Breast epithelium (tissue), 4 donors: ENCODE results near the gene SYNGR1. TPM values are rescaled to one million over a fixed set of nuclear protein-coding genes. Genes with fewer than 3 reads are reported as not detected.
"Not testable (repeated sequence)": the region's sequence is repeated elsewhere in the genome, so short reads cannot be mapped to it uniquely, and the experiment has no call there.

Source experiments
- DNase-seq, 2 donors: peaks; one replicate each; pipeline ENCODE4 v3.0.0-alpha.2; 2019; ENCODE audit warnings: low spot score in 2 of 2
- H3K27ac ChIP-seq, 2 donors: fragments of 200-600 bp; sonication (generic) in 1 of 2; one replicate each; pipeline ENCODE4 v1.5.1; 2016 to 2019; ENCODE audit warnings: mild to moderate bottlenecking in 1 of 2
- H3K27me3 ChIP-seq, 2 donors: fragments of 200-600 bp; sonication (generic) in 1 of 2; one replicate each; pipeline versions ENCODE4 v1.5.1 to v1.6.0; 2017 to 2019; ENCODE audit warnings: control low read depth in 1 of 2, mild to moderate bottlenecking in 1 of 2
- H3K36me3 ChIP-seq: fragments of 200-600 bp; one replicate; pipeline ENCODE4 v1.5.1; 2019
- H3K4me1 ChIP-seq, 2 donors: fragments of 200-600 bp; sonication (generic); one replicate each; pipeline ENCODE4 v1.5.1; 2016 to 2019; ENCODE audit warnings: control low read depth in 1 of 2
- H3K4me3 ChIP-seq, 3 donors: fragments of 200-600 bp; sonication (generic); 1 replicate in 2 of 3; 2 replicates in 1 of 3; pipeline ENCODE4 v1.5.1; 2016 to 2019; ENCODE audit warnings: mild to moderate bottlenecking in 3 of 3, moderate library complexity in 2 of 3
- H3K9me3 ChIP-seq, 2 donors: fragments of 200-600 bp; sonication (generic) in 1 of 2; one replicate each; pipeline ENCODE4 v1.5.1; 2016 to 2019; ENCODE audit warnings: control low read depth in 1 of 2
- CTCF ChIP-seq, 3 donors: fragments of 450-650 bp; IDR thresholded peaks; one replicate each; pipeline ENCODE4 v1.5.1; 2016 to 2017; ENCODE audit warnings: antibody characterized with exemption in 3 of 3, mild to moderate bottlenecking in 3 of 3, moderate library complexity in 3 of 3
- POLR2A ChIP-seq: fragments of 450-650 bp; IDR thresholded peaks from one replicate; pipeline ENCODE4 v1.6.1; 2016; ENCODE audit warnings: antibody characterized with exemption, mild to moderate bottlenecking, moderate library complexity
- POLR2AphosphoS5 ChIP-seq, 3 donors: sonication (generic); formaldehyde crosslinking; IDR thresholded peaks; one replicate each; pipeline ENCODE4 v1.6.1; 2017; ENCODE audit warnings: antibody characterized with exemption in 3 of 3
- intact Hi-C: fragments of 100-400 bp; cut with DNase I; formaldehyde crosslinking; loops from one replicate; pipeline ENCODE4 v1.15.1; 2023; ENCODE audit warnings: low total_unique reads
- total RNA-seq, 3 donors: library from RNA; depleted of rRNA; stranded (reverse); fragments of >200 nt; gene quantifications; one replicate each; pipeline ENCODE4 v1.1.0, GENCODE V29; 2016

The SYNGR1 gene
- total RNA-seq, 3 donors from 2014 or later: 6.9 to 22.3 (median 20.5) TPM

- H3K9me3 ChIP-seq: no peaks in the 10 kb centered on the region
- no peaks in the 10 kb centered on the region for H3K27me3 ChIP-seq
- DNase-seq: no peak
- peaks cover 0 to 2% of the 10 kb centered on the region in 2 donors for H3K4me1 ChIP-seq
- TF ChIP-seq POLR2A (no peak), CTCF (IDR thresholded peaks at IDR 0.05) (no peak), POLR2AphosphoS5 (IDR thresholded peaks at IDR 0.05) (no peak)
- H3K27ac ChIP-seq: peak overlapping the region; percentile 22 to 64
- intact Hi-C loops: no loop called here
- peak overlapping the region in 2 of 3 donors; percentile 27 to 56 for H3K4me3 ChIP-seq
- no peaks in the 10 kb centered on the region for H3K36me3 ChIP-seq
Measured at GRCh38 chr22:39405346-39406085, 55.7 kb downstream of the SYNGR1 start.

GRCh38 chr22:39408173-39408572, 58.4 kb downstream of the SYNGR1 start:
- intact Hi-C loops: no loop called here
- TF ChIP-seq CTCF (IDR thresholded peaks at IDR 0.05) (no peak), POLR2A (no peak), POLR2AphosphoS5 (IDR thresholded peaks at IDR 0.05) (no peak)
- Histone ChIP-seq H3K4me3 (no peak overlapping the region), H3K27me3 (no peaks in the 10 kb centered on the region), H3K9me3 (no peaks in the 10 kb centered on the region), H3K36me3 (no peaks in the 10 kb centered on the region), H3K4me1 (no peaks in the 10 kb centered on the region), H3K27ac (no peak overlapping the region)
- no peak for DNase-seq

- H3K27me3 ChIP-seq: no peaks in the 10 kb centered on the region
- no peaks in the 10 kb centered on the region for H3K9me3 ChIP-seq
- H3K36me3 ChIP-seq: no peaks in the 10 kb centered on the region
- DNase-seq: no peak
- intact Hi-C loops: no loop called here
- no peak overlapping the region for H3K27ac ChIP-seq
- H3K4me1 ChIP-seq: no peaks in the 10 kb centered on the region
- no peak for TF ChIP-seq POLR2AphosphoS5 (IDR thresholded peaks at IDR 0.05)
- TF ChIP-seq POLR2A: no peak
- TF ChIP-seq CTCF (IDR thresholded peaks at IDR 0.05): no peak
- no peak overlapping the region for H3K4me3 ChIP-seq
Measured at GRCh38 chr22:39408807-39409206, 59.0 kb downstream of the SYNGR1 start.

GRCh38 chr22:39409516-39410029, 59.8 kb downstream of the SYNGR1 start:
- H3K4me3 ChIP-seq: no peak overlapping the region
- intact Hi-C loops: no loop called here
- no peaks in the 10 kb centered on the region for H3K9me3 ChIP-seq
- H3K27me3 ChIP-seq: no peaks in the 10 kb centered on the region
- no peaks in the 10 kb centered on the region for H3K36me3 ChIP-seq
- no peaks in the 10 kb centered on the region for H3K4me1 ChIP-seq
- no peak for DNase-seq
- TF ChIP-seq POLR2AphosphoS5 (IDR thresholded peaks at IDR 0.05): no peak
- TF ChIP-seq CTCF (IDR thresholded peaks at IDR 0.05): no peak
- TF ChIP-seq POLR2A: no peak
- H3K27ac ChIP-seq: no peak overlapping the region

GRCh38 chr22:39410264-39410663, 60.5 kb downstream of the SYNGR1 start:
- TF ChIP-seq POLR2AphosphoS5 (IDR thresholded peaks at IDR 0.05): no peak
- no peak for TF ChIP-seq CTCF (IDR thresholded peaks at IDR 0.05)
- no peak for TF ChIP-seq POLR2A
- Histone ChIP-seq H3K4me1 (no peaks in the 10 kb centered on the region), H3K9me3 (no peaks in the 10 kb centered on the region), H3K27me3 (no peaks in the 10 kb centered on the region), H3K4me3 (no peak overlapping the region), H3K36me3 (no peaks in the 10 kb centered on the region), H3K27ac (no peak overlapping the region)
- DNase-seq: no peak
- intact Hi-C loops: no loop called here

GRCh38 chr22:39411828-39412365, 62.1 kb downstream of the SYNGR1 start:
- H3K27me3 ChIP-seq, H3K9me3 ChIP-seq, H3K4me1 ChIP-seq, DNase-seq, H3K36me3 ChIP-seq, H3K4me3 ChIP-seq, H3K27ac ChIP-seq, intact Hi-C loops: not testable (repeated sequence)

GRCh38 chr22:39413204-39413603, 63.4 kb downstream of the SYNGR1 start:
- H3K4me3 ChIP-seq, H3K4me1 ChIP-seq, intact Hi-C loops, H3K27ac ChIP-seq, H3K27me3 ChIP-seq, H3K9me3 ChIP-seq, H3K36me3 ChIP-seq: not testable (repeated sequence)
- peak in 1 of 2 donors; percentile 31 for DNase-seq
